HG03280 (cell line): ENCODE measurements around the gene ASCL3.
A peak's percentile ranks its signal among the peaks of the same experiment; 100 is the strongest.
"Not testable (repeated sequence)": the region's sequence is repeated elsewhere in the genome, so short reads cannot be mapped to it uniquely, and the experiment has no call there.

Experiments used
- ATAC-seq: cut with Tn5 transposase; IDR thresholded peaks from one replicate; pipeline ENCODE4 v1.9.1; 2021; ENCODE audit warnings: mild to moderate bottlenecking, moderate library complexity; ENCODE audit not compliant: unreplicated experiment

Gene ASCL3, protein sequence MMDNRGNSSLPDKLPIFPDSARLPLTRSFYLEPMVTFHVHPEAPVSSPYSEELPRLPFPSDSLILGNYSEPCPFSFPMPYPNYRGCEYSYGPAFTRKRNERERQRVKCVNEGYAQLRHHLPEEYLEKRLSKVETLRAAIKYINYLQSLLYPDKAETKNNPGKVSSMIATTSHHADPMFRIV

DNA sequence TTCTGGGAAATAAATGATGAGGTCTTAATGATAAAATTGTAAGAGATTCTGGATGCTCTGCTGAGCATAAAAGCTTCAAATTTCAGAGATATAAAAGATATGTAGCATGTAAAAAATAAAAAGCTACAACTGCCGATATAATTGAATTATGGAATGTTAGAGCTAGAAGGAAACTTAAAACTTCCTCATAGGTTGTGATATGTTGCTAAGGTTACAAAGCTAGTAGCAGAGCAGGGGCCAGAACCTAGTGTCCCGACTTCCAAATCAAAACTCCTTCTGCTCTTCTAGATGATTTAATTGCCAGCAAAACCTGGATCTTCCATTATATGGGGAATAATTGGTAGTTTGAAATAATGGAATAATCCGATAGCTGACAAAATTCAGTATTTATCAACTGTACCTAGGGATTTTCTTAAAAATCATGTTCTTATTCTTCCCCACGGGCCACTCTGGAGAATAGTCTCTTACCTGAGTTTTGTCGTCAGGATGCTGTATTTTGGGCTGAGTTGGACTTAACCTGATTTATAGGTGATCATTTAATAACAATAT, at the start of gene ASCL3:
Gene ASCL3, minus strand, starts transcription at position 499 of the 549 bp plus-strand sequence. CDS start 4,855 bp downstream, outside the sequence.
- no peak for ATAC-seq

DNA sequence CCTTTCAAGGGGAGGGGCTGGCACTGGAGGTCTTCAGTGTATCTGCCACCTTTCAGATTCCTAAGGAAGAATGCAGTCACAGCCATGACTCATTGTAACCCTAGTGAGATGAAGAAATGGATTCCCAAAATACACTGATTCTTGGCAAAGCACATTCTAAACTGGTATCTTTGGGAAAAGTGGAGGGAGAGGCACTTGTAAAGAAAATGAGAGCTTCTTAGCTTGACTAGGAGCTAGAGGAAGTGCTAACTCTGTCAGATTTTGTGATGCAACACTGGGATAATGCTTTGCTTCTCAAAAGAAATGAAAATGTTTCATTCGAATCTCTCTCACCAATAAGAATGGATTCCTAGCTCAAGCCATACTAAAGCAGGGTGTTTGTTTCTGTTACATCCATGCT, 46.6 kb upstream of the ASCL3 start:
- ATAC-seq: no peak

DNA sequence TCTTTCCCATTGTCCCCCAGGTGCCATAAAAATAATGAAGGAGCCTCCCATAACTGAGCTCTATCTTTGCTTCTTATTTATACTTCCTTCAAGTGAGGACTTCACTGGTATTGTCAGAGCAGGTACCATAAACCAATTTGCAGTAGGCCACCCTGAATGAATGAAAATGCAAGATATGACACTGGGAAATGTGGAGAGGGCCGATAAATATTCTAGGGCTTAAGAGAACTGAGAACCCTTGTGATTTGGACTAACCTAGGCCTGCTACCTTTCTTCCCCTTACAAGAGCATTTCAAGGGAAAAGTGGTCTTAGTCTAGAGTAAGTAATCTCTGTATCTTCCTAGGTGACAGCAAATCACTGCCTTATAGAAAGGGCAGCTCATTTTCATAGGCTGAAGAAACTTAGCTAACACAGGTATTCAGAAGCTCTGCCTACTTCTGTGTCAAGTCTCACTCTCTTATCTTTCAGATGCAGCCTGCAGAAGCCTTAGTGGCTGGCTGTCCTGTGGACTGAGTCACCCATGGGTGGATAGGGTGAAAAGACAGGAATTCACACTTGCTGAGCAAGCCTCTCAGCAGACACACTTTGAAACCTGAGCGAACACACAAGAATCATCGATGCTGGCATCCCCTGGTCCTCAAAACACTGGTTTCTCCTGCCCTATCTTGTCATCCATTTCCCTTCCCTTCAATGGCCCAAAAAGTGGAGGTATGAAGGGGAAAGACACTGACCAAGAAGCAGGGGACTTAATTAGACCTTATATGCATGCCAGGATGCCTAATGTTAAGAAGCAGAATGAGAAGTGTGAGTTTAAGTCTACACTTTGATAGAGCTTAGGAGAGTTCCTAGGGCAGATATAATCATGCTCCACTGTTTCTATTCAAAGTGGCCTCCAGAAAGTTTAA, 45.8 kb upstream of the ASCL3 start:
- no peak for ATAC-seq

GRCh38 chr11:8987446-8987845, 44.6 kb upstream of the ASCL3 start:
- ATAC-seq: peak; percentile 50

- ATAC-seq: not testable (repeated sequence)
These were observed 44.0 kb upstream of the ASCL3 start for GRCh38 chr11:8986772-8987171.

DNA sequence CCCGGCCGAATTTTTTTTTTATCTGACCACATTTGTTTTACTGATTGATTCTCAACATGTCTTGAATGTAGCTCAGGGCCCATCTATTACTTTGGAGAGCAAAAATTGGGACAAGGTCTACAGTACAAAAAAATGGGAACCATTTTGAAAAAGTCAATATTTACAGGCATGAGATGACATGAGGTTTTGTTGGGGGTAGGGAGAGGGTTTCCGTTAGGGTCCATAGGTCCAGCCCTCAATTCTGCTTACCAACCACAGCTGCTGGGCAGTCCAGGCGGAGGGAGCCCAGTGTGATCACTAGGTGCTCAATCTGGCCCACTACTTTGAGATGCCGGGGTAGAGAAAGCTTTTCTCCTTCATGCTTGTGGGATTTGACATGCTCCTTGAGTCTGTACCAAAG, 42.6 kb upstream of the ASCL3 start:
- ATAC-seq: no peak

DNA sequence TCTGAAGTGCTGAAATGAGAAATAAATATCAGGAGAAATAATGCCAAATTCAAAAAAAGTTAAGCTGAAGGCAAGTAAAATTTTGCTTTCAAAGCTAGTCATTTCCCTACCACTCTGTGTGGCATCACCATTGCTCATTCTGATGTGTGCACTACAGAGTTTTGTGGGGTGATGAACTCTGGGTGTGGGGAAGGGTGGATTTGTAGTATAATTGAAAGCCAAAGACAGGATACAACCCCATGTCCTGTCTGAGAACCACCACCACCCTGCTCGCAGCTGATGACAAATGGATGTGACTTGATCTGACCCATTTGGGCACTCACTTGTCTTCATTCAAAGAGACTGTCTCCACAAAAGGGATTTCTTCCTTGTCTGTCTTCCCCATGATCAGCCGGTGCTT, 40.7 kb upstream of the ASCL3 start:
- ATAC-seq: no peak

- no peak for ATAC-seq
These were observed 37.7 kb upstream of the ASCL3 start for GRCh38 chr11:8980485-8980884.

DNA sequence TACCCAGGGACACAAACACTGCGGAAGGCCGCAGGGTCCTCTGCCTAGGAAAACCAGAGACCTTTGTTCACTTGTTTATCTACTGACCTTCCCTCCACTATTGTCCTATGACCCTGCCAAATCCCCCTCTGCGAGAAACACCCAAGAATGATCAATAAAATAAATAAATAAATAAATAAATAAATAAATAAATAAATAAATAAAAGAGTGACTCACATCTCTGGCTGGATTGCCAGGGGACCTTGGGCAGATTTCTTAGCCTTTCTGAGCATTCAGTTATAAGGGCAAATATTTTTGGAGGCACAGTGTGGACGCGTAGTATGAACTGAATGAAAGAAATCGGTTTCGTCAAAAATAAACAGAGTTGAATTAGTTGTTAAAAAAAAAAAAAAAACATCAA, 36.5 kb upstream of the ASCL3 start:
- ATAC-seq: not testable (repeated sequence)

DNA sequence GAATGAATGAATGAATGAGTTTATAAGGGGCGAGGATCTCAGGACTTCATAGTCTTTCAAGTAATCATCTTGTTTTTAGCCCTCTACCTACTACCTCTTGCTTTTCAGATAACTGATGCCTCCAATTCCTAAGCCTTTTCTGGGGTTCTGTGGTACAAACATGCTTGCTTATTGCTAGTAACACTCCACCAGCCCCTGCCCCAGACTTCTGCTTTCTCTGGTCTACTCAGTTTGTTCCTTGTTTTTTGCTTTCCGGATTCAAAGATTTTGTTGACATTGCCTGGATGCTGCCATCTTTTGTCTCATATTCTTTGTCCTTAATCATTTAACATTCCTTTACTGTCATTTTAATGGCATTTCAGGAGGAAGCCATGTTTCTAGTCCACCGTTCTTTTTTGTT, 30.3 kb upstream of the ASCL3 start:
- no peak for ATAC-seq

DNA sequence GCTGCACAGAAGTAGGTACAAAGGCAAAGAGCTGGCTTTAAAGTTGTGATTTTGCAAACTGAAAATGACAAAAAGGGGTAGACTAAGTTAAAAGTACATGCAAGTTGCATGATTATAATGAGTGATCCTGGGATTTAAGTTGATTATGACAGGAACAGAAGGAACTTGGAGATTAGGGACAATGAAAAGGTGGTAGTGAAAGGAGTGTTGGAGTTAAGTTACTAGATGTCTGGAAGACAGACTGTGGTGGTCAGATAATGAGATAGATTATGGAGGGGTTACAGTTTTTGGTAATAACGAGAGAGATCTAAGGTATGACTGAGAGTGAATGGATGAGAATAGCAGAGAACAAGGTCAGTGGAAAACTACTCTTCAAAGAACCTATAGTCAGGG, 29.1 kb upstream of the ASCL3 start:
- no peak for ATAC-seq

- no peak for ATAC-seq
These were observed 28.5 kb upstream of the ASCL3 start for GRCh38 chr11:8971196-8971923.

DNA sequence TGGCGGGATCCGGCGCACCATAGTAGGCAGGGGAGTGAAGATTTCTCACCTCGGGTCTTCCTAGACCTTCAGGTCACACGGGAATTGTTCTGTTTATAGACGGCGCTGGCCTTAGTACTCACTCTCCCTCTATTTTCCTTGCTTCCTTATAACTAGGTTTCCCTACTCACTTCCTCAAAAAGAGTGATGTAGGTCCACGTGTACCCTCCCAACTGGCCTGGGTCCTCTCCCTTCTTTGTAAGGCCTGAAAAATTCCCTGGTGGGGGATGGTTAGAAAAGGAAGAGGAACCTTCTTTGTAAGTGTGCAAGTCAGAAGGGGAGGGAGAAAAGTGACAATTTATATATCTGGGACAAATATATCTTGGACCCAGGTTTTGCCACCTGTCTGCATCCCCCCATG, 24.4 kb upstream of the ASCL3 start:
- no peak for ATAC-seq

DNA sequence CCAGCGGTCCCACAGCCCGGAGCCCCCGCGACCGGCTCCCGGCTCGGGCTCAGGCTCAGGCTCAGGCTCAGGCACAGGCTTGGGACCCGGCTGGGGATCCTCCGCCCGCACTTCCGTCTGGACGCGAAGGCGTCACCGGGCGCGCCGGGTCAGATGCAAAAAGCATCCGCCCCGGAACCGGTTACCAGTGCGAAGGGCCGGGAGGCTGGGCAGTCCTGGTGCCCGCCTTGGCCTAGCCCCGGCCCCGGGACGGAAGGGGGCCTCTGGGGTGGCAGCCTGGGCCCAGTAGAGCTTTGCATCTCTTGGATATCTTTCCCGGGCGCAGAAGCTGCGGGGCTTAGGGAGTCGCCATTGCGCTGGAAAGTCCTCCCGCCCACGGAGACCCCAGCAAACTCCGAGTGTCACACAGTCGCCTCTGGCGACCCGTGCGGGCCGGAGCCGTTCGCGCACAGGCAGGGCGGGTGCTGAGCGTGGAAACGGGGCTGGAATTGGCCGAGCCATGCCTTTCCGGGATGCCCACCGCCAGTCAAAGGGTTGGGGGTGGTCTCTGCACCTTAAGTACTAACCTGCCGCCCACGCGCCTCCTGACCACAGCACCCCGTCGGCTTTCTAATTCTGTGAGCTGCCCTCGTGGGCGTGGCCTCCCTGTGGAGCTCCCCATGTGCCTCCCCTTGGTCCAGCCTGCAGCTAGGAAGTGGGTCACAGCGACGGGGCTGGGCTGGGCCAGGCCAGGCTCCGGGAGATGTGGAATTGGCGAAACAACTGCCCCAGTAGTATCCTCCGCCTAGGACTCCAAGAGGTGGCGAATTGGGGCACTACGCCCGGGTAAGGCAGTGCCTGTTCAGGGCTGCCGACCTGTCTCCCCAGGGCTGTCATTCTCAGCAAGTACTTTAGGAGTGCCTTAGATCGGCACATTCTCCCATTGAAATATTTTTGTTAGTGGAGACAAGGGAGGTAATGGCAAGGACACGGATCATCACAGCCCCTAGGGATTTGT, 21.8 kb upstream of the ASCL3 start, which contains the start of gene TMEM9B:
Gene TMEM9B, minus strand, starts transcription at position 119 of the 997 bp plus-strand sequence. CDS start 129 bp downstream, outside the sequence.
- ATAC-seq: peak; percentile 83

DNA sequence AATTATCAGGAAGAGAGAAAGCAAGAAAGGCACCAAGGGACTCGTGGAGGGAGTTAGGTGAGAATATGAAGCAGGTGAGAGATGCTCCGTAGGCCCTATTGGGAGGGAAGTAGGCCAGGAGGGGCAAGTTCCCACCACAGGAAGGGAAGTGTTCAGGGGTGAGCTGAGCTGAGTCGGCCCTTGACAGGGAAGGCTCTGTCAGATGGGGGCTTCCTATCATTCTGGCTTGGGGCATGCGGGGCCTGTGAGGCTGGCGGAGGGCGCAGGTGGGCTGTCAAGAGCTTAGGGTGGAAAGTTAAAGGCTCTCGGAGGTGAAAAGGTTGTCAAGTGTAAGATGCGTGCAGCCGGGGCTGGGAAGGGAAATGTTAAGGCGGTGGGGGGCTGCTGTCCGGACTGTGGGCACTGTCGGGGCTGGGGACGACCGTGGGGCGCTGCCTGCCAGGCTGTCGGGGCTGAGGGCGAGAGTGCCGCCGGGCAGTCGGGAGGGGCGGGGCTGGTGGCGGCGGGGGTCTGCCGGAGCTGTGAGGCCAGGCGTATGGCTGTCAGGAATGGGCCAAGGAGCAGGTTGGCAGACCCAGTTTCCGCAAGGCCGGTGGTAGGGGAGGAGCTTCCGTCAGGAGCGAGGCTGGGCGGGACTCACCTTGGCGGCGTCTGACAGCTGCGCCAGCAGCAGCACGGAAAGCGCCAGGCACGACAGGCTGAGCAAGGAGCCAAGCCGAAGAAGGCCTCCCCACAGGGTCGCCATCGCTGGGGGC, 20.9 kb upstream of the ASCL3 start:
- peak; percentile 64 for ATAC-seq

DNA sequence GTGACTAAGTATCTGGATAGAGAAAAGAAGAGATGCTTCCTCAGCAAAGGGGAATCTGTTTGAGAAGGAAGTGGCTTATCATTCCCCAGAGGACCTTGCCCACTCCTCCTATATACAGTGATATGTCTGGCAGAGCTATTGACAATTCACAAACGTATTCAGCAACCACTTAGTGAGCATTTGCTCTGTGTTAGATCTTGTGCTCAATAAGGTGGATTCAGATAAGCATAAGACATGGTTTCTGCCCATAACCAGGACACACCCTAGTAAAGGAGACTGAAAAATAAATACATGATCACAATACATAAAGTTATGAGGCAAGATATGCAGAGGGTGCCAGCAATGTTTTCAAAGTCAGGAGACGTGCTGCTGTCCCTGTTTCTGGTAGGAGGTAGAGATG, 20.0 kb upstream of the ASCL3 start:
- ATAC-seq: no peak

DNA sequence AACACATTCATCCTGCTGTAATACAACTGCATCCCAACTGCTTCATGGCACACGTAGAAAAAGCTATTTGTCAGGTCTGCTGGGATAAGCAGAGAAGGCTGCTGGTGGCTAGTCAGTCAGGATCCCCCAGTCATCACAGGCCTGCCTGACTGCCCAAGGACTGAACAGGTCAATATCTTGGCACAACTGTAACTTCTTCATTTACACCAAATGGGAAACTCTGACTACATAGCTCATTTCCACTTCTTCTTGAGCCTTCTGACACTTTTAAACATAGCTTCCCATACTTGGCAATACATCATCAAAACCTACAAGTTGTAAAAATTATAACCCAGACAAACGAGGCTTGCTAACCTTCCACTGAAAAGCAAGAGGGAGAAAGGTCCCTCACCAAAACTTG, 18.6 kb upstream of the ASCL3 start:
- no peak for ATAC-seq

- ATAC-seq: peak; percentile 42
These were observed 16.8 kb upstream of the ASCL3 start for GRCh38 chr11:8959546-8960166.

DNA sequence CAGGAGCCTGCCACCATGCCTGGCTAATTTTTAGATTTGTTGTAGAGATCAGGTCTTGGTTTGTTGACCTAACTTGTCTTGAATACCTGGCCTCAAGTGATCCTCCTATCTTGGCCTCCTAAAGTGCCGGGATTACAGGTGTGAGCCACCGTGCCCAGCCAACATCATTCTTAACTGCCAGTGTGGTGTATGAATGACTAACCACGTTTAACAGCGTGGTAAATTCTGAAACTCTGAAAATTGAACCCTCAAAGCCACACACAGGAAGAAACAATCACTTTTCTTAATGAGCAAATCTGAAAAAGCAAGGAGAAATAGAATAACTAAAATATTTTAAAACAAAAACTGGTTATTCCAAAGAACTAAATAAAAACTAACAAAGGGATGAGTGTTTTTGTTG, 14.0 kb upstream of the ASCL3 start:
- ATAC-seq: no peak
